GM10248 (cell line): ENCODE results near the gene MCM3AP.

Experiments
- CTCF ChIA-PET: fragments of 300-600 bp; sonication (Branson Sonifier 250); formaldehyde crosslinking; extraction: SDS; loops from one replicate; lab custom pipeline; 2021; ENCODE audit warnings: antibody characterized with exemption; lab: Yijun Ruan, JAX
- POLR2A ChIA-PET: fragments of 350-650 bp; sonication (Branson Sonifier 250); formaldehyde crosslinking; extraction: SDS; loops from one replicate; lab custom pipeline; 2020; ENCODE audit warnings: antibody characterized with exemption; lab: Yijun Ruan, JAX
- DNase-seq: peaks from one replicate; pipeline ENCODE4 v3.0.0; 2012; ENCODE audit errors: extremely low spot score
- TF ChIP-seq, protein P1 (sequence below): IDR thresholded peaks from 2 replicates; pipeline ENCODE4 v1.5.1; 2012; ENCODE audit warnings: mild to moderate bottlenecking, low read depth; ENCODE audit errors: extremely low read depth, missing control alignments, control extremely low read depth

Gene MCM3AP

DNA sequence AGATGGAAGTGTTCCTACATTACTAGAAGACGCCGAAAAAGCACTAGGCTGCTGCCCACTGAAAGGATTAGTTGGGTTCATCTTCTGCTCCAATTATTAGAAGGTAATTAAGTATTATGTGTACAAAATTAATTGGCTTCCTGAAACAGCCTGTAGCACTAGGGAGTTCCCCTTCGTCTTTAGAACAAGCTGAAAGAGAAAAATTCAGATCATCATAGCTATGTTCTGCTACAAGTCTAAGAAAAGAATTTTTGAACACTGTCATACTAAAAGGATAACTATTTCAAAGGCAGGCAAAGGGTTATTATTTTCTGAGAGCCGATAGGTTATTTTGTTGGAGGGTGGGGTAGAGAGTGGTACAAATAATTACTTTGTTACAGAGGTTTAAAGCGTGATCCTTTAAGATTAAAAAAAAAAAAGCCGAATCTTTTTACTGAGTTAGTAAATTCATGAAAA is at the start of gene MCM3AP:
TSS of gene MCM3AP (minus strand) at position 406 of the 456 bp plus-strand sequence. CDS start at position 81, 325 bp downstream.
- TF ChIP-seq, protein P1, sequence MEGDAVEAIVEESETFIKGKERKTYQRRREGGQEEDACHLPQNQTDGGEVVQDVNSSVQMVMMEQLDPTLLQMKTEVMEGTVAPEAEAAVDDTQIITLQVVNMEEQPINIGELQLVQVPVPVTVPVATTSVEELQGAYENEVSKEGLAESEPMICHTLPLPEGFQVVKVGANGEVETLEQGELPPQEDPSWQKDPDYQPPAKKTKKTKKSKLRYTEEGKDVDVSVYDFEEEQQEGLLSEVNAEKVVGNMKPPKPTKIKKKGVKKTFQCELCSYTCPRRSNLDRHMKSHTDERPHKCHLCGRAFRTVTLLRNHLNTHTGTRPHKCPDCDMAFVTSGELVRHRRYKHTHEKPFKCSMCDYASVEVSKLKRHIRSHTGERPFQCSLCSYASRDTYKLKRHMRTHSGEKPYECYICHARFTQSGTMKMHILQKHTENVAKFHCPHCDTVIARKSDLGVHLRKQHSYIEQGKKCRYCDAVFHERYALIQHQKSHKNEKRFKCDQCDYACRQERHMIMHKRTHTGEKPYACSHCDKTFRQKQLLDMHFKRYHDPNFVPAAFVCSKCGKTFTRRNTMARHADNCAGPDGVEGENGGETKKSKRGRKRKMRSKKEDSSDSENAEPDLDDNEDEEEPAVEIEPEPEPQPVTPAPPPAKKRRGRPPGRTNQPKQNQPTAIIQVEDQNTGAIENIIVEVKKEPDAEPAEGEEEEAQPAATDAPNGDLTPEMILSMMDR, result no peak
- DNase-seq, result no peak
- CTCF ChIA-PET, result interaction anchor here (0.8 to 1.7 kb wide), 6 partner anchors 10 to 50 kb away, joined by 3 to 6 read pairs (median 4); no protein-coding TSS in a partner anchor
- POLR2A ChIA-PET, result interaction anchor here (0.9 to 1.1 kb wide), 2 partner anchors 25 to 58 kb away, joined by 3 read pairs; no protein-coding TSS in a partner anchor

DNA sequence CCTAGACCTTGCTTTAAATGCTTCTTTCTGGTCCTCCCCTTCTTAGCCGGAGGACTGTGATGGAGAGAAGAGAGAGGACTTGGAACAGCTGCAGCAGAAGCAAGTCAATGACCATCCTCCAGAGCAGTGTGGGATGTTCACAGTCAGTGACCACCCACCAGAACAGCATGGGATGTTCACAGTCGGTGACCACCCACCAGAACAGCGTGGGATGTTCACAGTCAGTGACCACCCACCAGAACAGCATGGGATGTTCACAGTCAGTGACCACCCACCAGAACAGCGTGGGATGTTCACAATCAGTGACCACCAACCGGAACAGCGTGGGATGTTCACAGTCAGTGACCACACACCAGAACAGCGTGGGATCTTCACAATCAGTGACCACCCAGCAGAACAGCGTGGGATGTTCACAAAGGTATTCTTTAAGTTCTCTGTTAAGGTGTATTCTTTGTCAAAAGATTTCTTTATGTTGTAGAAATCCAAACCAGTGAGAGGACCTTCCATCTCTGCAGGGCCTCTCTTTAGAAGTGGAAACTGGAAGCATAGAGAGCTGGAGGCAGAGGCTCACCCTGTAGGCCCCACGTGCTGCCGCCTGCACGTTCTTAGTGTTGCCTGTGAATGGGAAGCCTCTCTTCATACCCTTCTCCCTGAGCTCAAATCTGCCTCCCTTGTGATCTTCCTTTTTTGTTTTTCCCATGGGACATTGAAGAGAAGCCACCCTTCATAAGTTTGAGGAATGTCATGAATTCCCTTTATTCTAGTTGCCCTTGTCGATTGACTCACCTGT is 49.1 kb upstream of the MCM3AP start:
- TF ChIP-seq, protein P1, result no peak
- CTCF ChIA-PET, result interaction anchor here (1.2 kb wide), 1 partner anchor 9 kb away, joined by 3 read pairs; no protein-coding TSS in a partner anchor
- POLR2A ChIA-PET, result no interaction called here
- no peak for DNase-seq

DNA sequence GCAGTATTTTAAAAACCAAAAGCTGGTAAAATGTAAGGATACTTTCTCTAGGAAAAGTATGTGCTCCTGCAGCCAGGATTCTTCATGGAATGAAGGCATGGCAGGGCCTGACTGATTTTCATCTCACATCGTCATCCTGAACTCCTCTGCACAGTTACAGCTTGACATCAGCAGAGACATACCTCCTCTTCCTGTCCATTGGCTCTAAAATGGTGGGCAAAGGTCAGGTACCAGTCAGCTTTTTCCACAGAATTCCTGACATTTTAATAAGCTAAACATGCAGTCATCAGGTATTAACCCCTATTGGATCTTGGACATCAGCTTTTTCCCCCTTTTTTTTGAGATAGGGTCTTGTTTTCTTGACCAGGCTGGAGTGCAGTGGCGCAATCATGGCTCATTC is 44.4 kb upstream of the MCM3AP start:
- ChIA-PET CTCF (no interaction called here), POLR2A (no interaction called here)
- DNase-seq, result no peak
- TF ChIP-seq, protein P1, result no peak

DNA sequence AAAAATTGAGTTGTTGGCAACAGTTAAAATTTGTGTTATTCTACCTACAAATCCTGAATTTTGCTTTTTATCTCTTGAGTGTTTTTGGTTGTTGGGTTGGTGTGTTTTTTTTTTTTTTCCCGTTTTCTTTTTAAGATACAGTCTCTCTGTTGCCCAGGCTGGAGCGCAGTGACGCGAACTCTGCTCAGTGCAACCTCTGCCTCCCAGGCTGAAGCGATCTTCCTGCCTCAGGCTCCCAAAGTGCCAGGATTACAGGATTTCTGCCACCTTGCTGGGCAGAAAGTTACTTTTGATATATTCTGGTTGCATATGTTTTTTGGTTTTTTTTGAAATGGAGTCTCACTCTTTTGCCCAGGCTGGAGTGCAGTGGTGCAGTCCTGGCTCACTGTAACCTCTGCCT is 42.7 kb upstream of the MCM3AP start:
- no peak for DNase-seq
- CTCF ChIA-PET, result no interaction called here
- TF ChIP-seq, protein P1, result no peak
- POLR2A ChIA-PET, result no interaction called here

DNA sequence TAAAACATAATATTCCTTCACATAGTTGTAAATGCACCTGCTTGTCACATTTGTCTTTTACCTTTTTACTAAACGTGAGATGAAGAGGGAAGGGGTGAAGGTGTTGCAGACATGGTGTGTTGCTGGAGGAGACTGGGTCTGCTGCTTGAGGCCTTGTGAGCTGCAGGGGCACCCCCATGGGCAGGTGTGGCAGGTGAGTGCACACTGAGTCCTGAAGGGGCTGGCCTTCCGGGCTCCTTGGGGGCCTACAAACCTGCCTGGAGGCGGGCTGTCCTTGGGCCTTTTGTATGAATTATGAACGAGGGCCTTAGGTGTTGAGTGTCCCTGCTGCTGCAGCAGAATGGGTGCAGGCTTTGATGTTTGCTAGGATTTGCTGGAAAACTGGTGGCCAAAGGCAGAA is 42.3 kb upstream of the MCM3AP start:
- ChIA-PET POLR2A (no interaction called here), CTCF (no interaction called here)
- TF ChIP-seq, protein P1, result no peak
- no peak for DNase-seq

DNA sequence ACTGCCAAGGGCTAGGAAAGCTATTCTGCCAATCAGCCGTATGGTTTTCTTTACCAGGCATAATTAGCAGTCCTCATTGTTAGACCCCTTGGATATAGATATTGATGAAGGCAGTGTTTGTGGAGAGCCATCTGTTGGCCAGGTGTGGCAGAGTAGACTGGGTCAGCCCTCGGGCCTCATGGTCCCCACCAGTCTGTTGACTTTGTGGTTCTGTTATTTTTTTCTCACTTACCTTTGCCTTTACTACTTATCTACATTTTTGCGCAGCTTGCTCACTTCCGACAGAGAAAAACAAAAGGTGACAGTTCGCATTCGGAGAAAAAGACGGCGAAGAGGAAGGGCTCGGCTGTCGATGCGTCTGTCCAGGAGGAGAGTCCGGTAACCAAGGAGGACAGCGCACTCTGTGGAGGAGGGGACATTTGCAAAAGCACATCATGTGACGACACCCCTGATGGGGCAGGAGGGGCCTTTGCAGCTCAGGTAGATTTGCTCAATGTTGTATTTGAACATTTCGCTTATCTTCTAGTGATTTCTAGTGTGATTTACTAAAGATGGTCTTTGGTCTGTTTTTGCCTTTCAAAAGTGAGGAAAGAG is 40.8 kb upstream of the MCM3AP start:
- ChIA-PET CTCF (interaction anchor here (0.9 to 2.6 kb wide), 8 partner anchors 8 to 183 kb away, joined by 3 to 7 read pairs (median 3); no protein-coding TSS in a partner anchor), POLR2A (no interaction called here)
- TF ChIP-seq, protein P1, result peak; percentile 24

More for the DNA sequence above, 40.8 kb upstream of the MCM3AP start:
- no peak for DNase-seq
